Hepatocyte (in vitro differentiated cells): ENCODE data around the gene PDE8B.

Experiments
- CTCF ChIP-seq: fragments of 200-600 bp; sonication (generic); IDR thresholded peaks from 2 replicates; pipeline ENCODE4 v1.5.1; 2016; ENCODE audit warnings: antibody characterized with exemption, mild to moderate bottlenecking; ENCODE audit not compliant: poor library complexity
- EZH2 ChIP-seq: fragments of 200-600 bp; sonication (generic); IDR thresholded peaks from 2 replicates; pipeline ENCODE4 v1.6.1; 2016; ENCODE audit warnings: antibody characterized with exemption, mild to moderate bottlenecking, borderline replicate concordance
- EZH2phosphoT487 ChIP-seq: fragments of 200-600 bp; sonication (generic); IDR thresholded peaks from one replicate; pipeline ENCODE4 v1.6.1; 2018; ENCODE audit warnings: antibody characterized with exemption, mild to moderate bottlenecking, low read depth, moderate library complexity; ENCODE audit not compliant: unreplicated experiment, severe bottlenecking

- TF ChIP-seq EZH2phosphoT487 (no peak), EZH2 (peak; percentile 54), CTCF (no peak)
Measured at GRCh38 chr5:77180167-77181081, 30.1 kb upstream of the PDE8B start.
